ENCODE data around the gene MLLT1.

DNA sequence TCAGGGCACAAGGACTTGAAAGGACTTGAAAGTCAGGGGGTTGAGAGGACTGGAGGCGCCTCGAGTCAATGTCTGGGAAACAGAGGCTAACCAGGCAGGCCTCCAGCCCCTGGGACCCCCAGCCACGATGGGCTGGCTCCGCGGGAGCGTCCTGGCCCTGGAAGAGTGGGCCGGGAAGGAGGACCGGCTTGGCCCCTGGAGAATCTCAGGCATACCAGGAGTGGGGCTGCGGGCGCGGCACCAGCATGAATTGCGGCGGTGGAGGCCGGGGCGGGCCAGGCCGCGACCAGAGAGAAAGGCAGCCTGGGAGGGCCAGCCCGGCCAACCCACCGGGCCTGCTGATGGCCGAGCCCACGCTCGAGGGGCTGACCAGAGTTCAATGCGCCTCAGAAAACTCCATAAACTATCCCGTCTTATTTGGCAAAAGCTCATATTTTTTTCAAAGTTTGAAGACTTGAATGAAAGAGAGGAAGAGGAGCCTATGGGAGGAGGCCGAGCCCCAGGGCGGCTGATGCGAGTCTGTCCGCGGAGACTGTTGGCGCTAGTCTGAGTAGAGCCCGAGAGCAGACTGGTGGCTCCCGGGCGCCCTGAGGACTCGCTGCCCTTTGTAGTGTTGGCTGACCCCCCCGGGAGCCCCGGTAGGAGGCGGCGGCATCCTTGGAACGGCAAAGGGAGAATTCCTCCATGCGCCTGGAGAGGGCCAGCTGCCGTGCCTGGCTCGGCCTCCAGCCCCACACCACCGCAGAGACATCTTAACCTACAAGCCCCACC, 68.0 kb downstream of the MLLT1 start:
- TF ChIP-seq, protein P1, sequence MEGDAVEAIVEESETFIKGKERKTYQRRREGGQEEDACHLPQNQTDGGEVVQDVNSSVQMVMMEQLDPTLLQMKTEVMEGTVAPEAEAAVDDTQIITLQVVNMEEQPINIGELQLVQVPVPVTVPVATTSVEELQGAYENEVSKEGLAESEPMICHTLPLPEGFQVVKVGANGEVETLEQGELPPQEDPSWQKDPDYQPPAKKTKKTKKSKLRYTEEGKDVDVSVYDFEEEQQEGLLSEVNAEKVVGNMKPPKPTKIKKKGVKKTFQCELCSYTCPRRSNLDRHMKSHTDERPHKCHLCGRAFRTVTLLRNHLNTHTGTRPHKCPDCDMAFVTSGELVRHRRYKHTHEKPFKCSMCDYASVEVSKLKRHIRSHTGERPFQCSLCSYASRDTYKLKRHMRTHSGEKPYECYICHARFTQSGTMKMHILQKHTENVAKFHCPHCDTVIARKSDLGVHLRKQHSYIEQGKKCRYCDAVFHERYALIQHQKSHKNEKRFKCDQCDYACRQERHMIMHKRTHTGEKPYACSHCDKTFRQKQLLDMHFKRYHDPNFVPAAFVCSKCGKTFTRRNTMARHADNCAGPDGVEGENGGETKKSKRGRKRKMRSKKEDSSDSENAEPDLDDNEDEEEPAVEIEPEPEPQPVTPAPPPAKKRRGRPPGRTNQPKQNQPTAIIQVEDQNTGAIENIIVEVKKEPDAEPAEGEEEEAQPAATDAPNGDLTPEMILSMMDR (IDR thresholded peaks at IDR 0.05 in 4 of 5, conservative IDR thresholded peaks at IDR 0.05 in 1 of 5): no peak
- no peak for TF ChIP-seq POLR2A (IDR thresholded peaks at IDR 0.05)

All from gastrocnemius medialis (tissue), 4 donors.